Measurements from ENCODE around the gene RTL5.

The RTL5 gene

GRCh38 chrX:72086995-72087394 is 44.7 kb downstream of the RTL5 start:
- Histone ChIP-seq H3K79me2 (ENCODE audit: insufficient read depth, low read length) (no peaks in the 10 kb centered on the region), H2AFZ (ENCODE audit: low read depth, low read length) (no peak overlapping the region), H3K4me1 (ENCODE audit: insufficient read depth, low read length) (no peaks in the 10 kb centered on the region), H3K4me3 (ENCODE audit: low read depth in 1 of 2, low read length in 2 of 2) (no peak overlapping the region), H3K27me3 (ENCODE audit: insufficient read depth, low read length, poor library complexity) (no peaks in the 10 kb centered on the region), H3K9me3 (ENCODE audit: insufficient read depth, low read length, severe bottlenecking) (no peaks in the 10 kb centered on the region), H3K4me2 (ENCODE audit: insufficient read depth, low read length) (no peak overlapping the region), H4K20me1 (ENCODE audit: insufficient read depth, low read length) (no peaks in the 10 kb centered on the region), H3K9ac (ENCODE audit: low read depth, low read length) (no peak overlapping the region), H3K27ac (ENCODE audit: low read length) (no peak overlapping the region), H3K36me3 (ENCODE audit: insufficient read depth, low read length) (no peaks in the 10 kb centered on the region)
- DNase-seq (no peak), ATAC-seq (ENCODE audit: insufficient read depth, low read depth) (no peak)
- TF ChIP-seq EZH2 (IDR thresholded peaks at IDR 0.05; ENCODE audit: borderline replicate concordance, low read depth, low read length, severe bottlenecking) (no peak), CTCF (IDR thresholded peaks at IDR 0.05; ENCODE audit: borderline replicate concordance, extremely low read depth, low read length, poor library complexity, severe bottlenecking) (no peak)

- ATAC-seq (ENCODE audit: insufficient read depth, low read depth): no peak
- Histone ChIP-seq H3K36me3 (ENCODE audit: insufficient read depth, low read length) (no peaks in the 10 kb centered on the region), H4K20me1 (ENCODE audit: insufficient read depth, low read length) (no peaks in the 10 kb centered on the region), H3K4me1 (ENCODE audit: insufficient read depth, low read length) (no peaks in the 10 kb centered on the region), H2AFZ (ENCODE audit: low read depth, low read length) (no peak overlapping the region), H3K4me2 (ENCODE audit: insufficient read depth, low read length) (no peak overlapping the region), H3K9ac (ENCODE audit: low read depth, low read length) (no peak overlapping the region), H3K27me3 (ENCODE audit: insufficient read depth, low read length, poor library complexity) (no peaks in the 10 kb centered on the region), H3K79me2 (ENCODE audit: insufficient read depth, low read length) (no peaks in the 10 kb centered on the region), H3K9me3 (ENCODE audit: insufficient read depth, low read length, severe bottlenecking) (no peaks in the 10 kb centered on the region), H3K4me3 (ENCODE audit: low read depth in 1 of 2, low read length in 2 of 2) (no peak overlapping the region), H3K27ac (ENCODE audit: low read length) (no peak overlapping the region)
- TF ChIP-seq CTCF (IDR thresholded peaks at IDR 0.05; ENCODE audit: borderline replicate concordance, extremely low read depth, low read length, poor library complexity, severe bottlenecking): no peak
- no peak for TF ChIP-seq EZH2 (IDR thresholded peaks at IDR 0.05; ENCODE audit: borderline replicate concordance, low read depth, low read length, severe bottlenecking)
- no peak for DNase-seq
Measured at GRCh38 chrX:72084114-72084513, 47.6 kb downstream of the RTL5 start.

GRCh38 chrX:72083291-72083690 is 48.4 kb downstream of the RTL5 start:
- Histone ChIP-seq H3K27me3 (ENCODE audit: insufficient read depth, low read length, poor library complexity) (no peaks in the 10 kb centered on the region), H3K9me3 (ENCODE audit: insufficient read depth, low read length, severe bottlenecking) (no peaks in the 10 kb centered on the region), H3K4me2 (ENCODE audit: insufficient read depth, low read length) (no peak overlapping the region), H3K79me2 (ENCODE audit: insufficient read depth, low read length) (no peaks in the 10 kb centered on the region), H3K9ac (ENCODE audit: low read depth, low read length) (no peak overlapping the region), H4K20me1 (ENCODE audit: insufficient read depth, low read length) (no peaks in the 10 kb centered on the region), H3K36me3 (ENCODE audit: insufficient read depth, low read length) (no peaks in the 10 kb centered on the region), H2AFZ (ENCODE audit: low read depth, low read length) (no peak overlapping the region), H3K4me3 (ENCODE audit: low read depth in 1 of 2, low read length in 2 of 2) (no peak overlapping the region), H3K27ac (ENCODE audit: low read length) (no peak overlapping the region), H3K4me1 (ENCODE audit: insufficient read depth, low read length) (no peaks in the 10 kb centered on the region)
- DNase-seq (no peak), ATAC-seq (ENCODE audit: insufficient read depth, low read depth) (no peak)
- TF ChIP-seq EZH2 (IDR thresholded peaks at IDR 0.05; ENCODE audit: borderline replicate concordance, low read depth, low read length, severe bottlenecking): no peak
- no peak for TF ChIP-seq CTCF (IDR thresholded peaks at IDR 0.05; ENCODE audit: borderline replicate concordance, extremely low read depth, low read length, poor library complexity, severe bottlenecking)

Data from DND-41 (cell line).